HG03045 (cell line): ENCODE results near the gene GRSF1.

Experiments used
- ATAC-seq: cut with Tn5 transposase; IDR thresholded peaks from one replicate; pipeline ENCODE4 v1.9.1; 2021; ENCODE audit warnings: mild to moderate bottlenecking, moderate library complexity; ENCODE audit not compliant: unreplicated experiment

GRSF1 gene

DNA sequence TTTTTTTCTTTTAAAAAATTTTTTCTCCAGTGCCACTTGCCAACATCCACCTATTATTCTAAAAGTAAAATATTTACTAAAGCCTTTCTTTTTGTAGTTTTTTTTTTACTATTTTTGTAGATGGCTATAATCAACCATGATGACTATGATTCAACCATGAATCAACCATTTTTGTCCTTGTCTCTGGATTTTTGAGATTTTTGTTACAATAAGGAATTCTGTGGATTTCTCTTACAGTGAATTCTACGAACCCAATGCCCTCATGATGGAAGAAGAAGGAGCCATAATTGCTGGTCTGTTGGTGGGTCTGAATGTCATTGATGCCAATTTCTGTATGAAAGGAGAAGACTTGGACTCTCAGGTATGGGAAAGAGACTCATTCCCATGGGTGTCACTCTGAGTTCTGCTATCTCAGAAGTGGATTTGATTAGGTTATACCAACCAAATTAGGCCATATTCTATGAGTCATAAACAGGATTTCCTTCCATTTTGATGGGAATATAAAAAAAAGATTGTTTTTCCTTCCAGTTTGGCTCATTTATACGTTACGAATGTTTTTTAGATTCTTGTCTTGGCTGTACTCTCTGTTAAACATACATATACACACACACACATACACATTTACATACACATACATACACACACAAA, 71.3 kb downstream of the GRSF1 start:
- no peak for ATAC-seq
